ENCODE results near the gene PHLDA2.
"Not testable (repeated sequence)": the region's sequence is repeated elsewhere in the genome, so short reads cannot be mapped to it uniquely, and the experiment has no call there.

The PHLDA2 gene

DNA sequence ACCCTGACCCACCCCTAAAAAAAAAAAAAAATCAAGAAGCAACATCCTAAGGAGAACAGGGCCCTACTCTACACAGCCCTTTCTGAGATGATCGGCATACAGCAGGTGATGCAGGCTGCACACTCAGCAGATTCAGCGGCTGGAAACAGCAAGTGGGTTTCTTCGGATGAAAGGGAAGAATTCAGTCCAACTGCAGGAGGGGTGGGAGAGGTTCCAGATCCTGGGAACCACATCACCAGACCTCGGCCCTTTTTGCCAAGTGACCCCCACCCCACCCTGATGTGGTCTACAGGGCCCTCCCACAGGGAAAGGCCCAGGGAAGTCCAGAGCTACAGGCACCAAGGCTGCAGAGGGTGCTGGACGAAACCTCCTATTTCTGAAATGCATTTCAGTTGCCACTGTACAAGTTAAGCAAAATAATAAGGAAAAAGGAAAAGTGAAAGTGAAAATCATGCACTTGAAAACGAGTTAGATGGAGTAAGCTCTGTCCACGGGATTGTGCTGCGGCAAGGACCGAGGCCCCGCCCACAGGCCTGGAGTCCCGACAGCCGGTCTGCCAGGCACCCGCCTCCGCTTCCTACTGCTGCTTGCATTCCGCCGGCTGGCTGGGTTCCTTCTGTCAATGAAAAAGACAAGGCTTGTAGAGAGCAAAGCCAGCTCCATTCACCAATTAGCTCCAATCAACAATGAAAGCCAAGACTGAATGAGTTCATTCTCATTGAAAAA lies 16.0 kb upstream of the PHLDA2 start:
- peak; percentile 81 for DNase-seq (ENCODE audit: low spot score)

GRCh38 chr11:2944530-2944929 lies 15.3 kb upstream of the PHLDA2 start:
- no peak for DNase-seq (ENCODE audit: low spot score)

DNA sequence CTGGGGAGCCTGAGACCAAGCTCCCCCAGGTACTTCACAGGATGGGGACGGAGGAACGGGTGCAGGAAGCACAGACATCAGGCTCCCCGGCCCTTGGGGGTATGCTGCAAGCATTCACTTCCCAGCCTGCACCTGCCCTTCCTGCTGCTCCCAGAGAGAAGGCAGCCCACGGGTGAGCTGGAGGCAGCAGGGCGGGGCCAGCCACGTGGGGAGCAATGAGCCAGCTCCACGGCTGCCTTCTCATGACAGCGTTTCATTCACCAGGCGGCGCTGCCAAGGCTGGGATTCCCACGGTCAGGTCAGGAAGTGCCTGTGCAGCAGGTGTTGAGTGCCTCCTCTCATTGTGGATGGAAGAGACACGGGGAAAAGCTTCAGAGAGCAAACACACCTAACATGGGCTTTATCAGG lies 14.5 kb upstream of the PHLDA2 start:
- no peak for DNase-seq (ENCODE audit: low spot score)

- no peak for DNase-seq (ENCODE audit: low spot score)
Observed at GRCh38 chr11:2942872-2943710, 13.9 kb upstream of the PHLDA2 start.

DNA sequence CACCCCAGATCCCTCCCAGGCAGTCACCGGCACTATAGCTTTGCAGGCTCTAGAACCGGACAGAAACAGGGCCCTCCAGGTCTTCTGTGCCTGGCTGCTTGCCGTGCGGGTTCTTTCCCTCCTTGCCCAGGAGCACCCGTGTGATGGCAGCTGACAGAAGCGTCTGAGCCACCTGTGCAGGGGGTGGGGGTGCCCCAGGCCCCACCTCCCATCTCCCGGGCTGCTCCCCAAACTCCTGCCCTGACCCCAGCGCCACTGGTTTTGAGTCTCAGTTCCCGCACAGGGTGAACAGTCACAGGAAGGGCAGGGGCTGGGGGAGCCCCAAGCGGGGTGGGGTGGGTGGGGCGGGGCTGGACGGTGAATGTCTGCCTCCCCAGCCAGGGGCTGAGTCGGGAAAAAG lies 13.2 kb upstream of the PHLDA2 start:
- no peak for DNase-seq (ENCODE audit: low spot score)

DNA sequence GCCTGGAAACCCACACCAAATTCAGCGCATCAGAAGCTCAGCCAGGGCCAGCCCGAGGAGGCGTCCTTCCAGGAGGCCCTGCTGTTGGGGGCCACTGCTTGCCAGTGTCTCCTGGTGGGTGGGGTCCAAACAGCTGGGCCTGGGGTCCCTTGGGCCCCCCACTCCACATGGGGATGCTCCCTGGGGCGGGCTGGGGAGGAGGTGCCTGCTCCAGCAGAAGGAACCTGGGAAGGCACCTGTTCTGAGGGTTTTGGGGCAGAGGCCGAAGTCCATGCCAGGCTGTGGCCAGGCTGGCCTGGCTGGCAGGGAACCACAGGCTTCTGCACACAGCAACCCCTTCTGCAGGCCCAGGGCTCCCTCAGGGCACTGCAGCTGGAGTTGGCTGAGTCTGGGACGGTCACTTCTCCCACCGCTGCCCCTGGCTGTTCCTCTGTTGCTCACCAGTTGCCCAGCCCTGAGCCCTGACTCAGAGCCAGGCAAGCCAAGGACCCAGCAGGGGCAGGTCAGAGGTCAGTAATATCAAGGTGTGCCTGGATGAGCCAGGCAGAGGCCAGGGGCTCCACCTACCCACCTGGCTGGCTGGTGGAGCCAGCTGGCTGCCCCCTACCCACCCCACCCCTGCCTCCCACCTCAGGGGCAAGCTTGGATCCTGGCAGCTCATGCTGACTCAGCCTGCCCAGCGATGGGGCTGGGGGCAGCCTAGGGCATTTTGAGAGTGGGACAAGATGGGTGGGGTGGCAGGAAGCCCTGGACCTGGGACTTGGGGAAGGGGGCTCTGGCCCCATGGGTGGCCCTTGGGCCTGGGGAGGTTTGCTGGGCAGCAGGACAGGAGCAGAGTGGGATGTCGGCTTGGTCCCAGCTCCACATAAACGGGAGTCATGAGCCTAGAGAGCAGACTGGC lies 12.0 kb upstream of the PHLDA2 start:
- no peak for DNase-seq (ENCODE audit: low spot score)

GRCh38 chr11:2940147-2940920 lies 11.1 kb upstream of the PHLDA2 start:
- DNase-seq (ENCODE audit: low spot score): no peak

GRCh38 chr11:2938458-2939418 lies 9.5 kb upstream of the PHLDA2 start:
- not testable (repeated sequence) for DNase-seq (ENCODE audit: low spot score)

- DNase-seq (ENCODE audit: low spot score): not testable (repeated sequence)
Observed at GRCh38 chr11:2937641-2938457, 8.6 kb upstream of the PHLDA2 start.

GRCh38 chr11:2934611-2935239 lies 5.5 kb upstream of the PHLDA2 start:
- no peak for DNase-seq (ENCODE audit: low spot score)

- DNase-seq (ENCODE audit: low spot score): no peak
Observed at GRCh38 chr11:2934021-2934550, 4.9 kb upstream of the PHLDA2 start.

- peak; percentile 57 for DNase-seq (ENCODE audit: low spot score)
Observed at GRCh38 chr11:2933375-2934020, 4.3 kb upstream of the PHLDA2 start.

- DNase-seq (ENCODE audit: low spot score): no peak
Observed at GRCh38 chr11:2932850-2933251, 3.6 kb upstream of the PHLDA2 start.

DNA sequence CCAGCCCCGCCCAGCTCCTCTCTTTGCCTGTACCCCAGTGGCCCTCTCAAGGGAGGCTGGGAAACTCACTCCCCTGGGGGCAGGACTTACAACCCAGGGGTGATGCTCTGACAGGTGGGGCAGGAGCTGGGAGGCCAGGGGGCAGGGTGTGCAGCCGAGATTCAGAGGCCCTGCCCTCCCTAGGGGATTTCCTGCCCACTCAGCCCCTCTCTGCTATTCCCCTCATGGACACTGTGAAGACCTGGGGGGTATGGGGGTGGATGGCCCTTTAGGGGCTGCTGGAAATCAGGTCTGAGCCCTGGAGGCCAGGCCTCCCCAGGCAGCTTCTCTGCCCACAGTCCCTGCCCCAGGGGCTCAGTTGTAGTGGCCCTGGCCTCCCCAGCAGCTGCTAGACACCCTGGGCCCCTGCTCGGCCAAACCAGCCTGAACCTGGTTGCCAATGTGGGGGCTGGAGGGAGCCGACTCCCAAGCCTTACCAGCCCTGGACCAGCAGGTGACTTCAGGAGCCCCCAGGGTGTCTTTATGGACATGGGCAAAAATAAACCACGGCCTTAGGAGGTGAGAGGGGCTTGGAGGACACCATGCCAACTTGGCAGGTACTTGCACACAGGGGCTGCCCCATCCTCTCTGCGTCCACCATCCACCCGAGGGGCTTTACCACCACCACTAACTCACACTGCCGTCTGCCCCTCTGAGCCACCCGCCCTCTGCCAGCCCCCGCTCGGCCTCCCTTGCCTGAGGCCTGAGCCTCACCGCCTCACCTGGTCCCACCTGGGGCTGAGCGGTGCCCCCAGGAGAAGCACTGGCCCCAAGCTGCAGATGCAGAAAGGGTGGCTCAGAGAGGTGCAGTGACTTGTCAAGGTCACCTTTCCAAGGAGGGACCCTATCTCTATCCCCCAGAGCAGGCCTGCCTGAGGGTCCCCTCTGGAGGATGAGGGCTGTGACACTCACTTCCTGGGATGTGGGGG lies 2.8 kb upstream of the PHLDA2 start:
- no peak for DNase-seq (ENCODE audit: low spot score)

DNA sequence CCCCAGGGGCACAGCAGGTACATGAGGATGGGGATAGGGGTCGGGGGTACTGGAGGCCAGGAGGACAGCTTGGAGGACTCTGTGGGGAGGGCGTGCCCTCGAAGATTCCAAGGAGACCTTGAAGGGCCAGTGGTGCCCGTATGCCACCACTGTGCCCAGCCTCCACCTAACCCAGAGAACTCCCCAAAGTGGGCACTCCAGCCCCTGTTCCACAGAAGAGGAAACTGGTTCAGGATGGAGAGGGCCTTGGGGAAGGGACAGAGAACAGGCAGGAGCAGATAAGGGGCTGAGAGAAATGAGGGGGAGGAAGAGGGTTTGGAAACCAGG lies 2.2 kb upstream of the PHLDA2 start:
- no peak for DNase-seq (ENCODE audit: low spot score)

GRCh38 chr11:2930704-2931419 lies 1.6 kb upstream of the PHLDA2 start:
- peak; percentile 93 for DNase-seq (ENCODE audit: low spot score)

Data from iPS-NIHi11 (cell line).